ENCODE results near the gene MBNL2.

The MBNL2 gene

GRCh38 chr13:97296740-97297139 lies 74.6 kb downstream of the MBNL2 start:
- no peaks in the 10 kb centered on the region for H3K27me3 ChIP-seq (ENCODE audit: control insufficient read depth, insufficient read depth, low read length)
- no peaks in the 10 kb centered on the region for H3K9me3 ChIP-seq (replicated peaks; ENCODE audit: low read length)
- H3K4me3 ChIP-seq (ENCODE audit: low read length) = no peak overlapping the region
- H3K4me1 ChIP-seq (ENCODE audit: control insufficient read depth, insufficient read depth, low read length) = peaks cover 26% of the 10 kb centered on the region
- H3K36me3 ChIP-seq (ENCODE audit: insufficient read depth, low read length) = no peaks in the 10 kb centered on the region
- peak overlapping the region; percentile 64 for H3K4me2 ChIP-seq (ENCODE audit: low read length)
- no peak overlapping the region for H3K9ac ChIP-seq (ENCODE audit: low read depth, low read length)

- Histone ChIP-seq H3K36me3 (ENCODE audit: insufficient read depth, low read length) (no peaks in the 10 kb centered on the region), H3K4me1 (ENCODE audit: control insufficient read depth, insufficient read depth, low read length) (peaks cover 26% of the 10 kb centered on the region), H3K9me3 (replicated peaks; ENCODE audit: low read length) (no peaks in the 10 kb centered on the region), H3K27me3 (ENCODE audit: control insufficient read depth, insufficient read depth, low read length) (no peaks in the 10 kb centered on the region), H3K4me3 (ENCODE audit: low read length) (no peak overlapping the region), H3K4me2 (ENCODE audit: low read length) (no peak overlapping the region), H3K9ac (ENCODE audit: low read depth, low read length) (no peak overlapping the region)
Observed at GRCh38 chr13:97298816-97299215, 76.7 kb downstream of the MBNL2 start.

GRCh38 chr13:97300871-97301270 lies 78.7 kb downstream of the MBNL2 start:
- no peaks in the 10 kb centered on the region for H3K36me3 ChIP-seq (ENCODE audit: insufficient read depth, low read length)
- no peak overlapping the region for H3K4me3 ChIP-seq (ENCODE audit: low read length)
- H3K9ac ChIP-seq (ENCODE audit: low read depth, low read length) = no peak overlapping the region
- H3K9me3 ChIP-seq (replicated peaks; ENCODE audit: low read length) = no peaks in the 10 kb centered on the region
- no peaks in the 10 kb centered on the region for H3K27me3 ChIP-seq (ENCODE audit: control insufficient read depth, insufficient read depth, low read length)
- H3K4me1 ChIP-seq (ENCODE audit: control insufficient read depth, insufficient read depth, low read length) = peaks cover 15% of the 10 kb centered on the region
- H3K4me2 ChIP-seq (ENCODE audit: low read length) = no peak overlapping the region

- H3K9me3 ChIP-seq (replicated peaks; ENCODE audit: low read length) = no peaks in the 10 kb centered on the region
- no peaks in the 10 kb centered on the region for H3K27me3 ChIP-seq (ENCODE audit: control insufficient read depth, insufficient read depth, low read length)
- H3K36me3 ChIP-seq (ENCODE audit: insufficient read depth, low read length) = no peaks in the 10 kb centered on the region
- peaks cover 9% of the 10 kb centered on the region for H3K4me1 ChIP-seq (ENCODE audit: control insufficient read depth, insufficient read depth, low read length)
- H3K4me3 ChIP-seq (ENCODE audit: low read length) = no peak overlapping the region
- no peak overlapping the region for H3K9ac ChIP-seq (ENCODE audit: low read depth, low read length)
- H3K4me2 ChIP-seq (ENCODE audit: low read length) = no peak overlapping the region
Observed at GRCh38 chr13:97301382-97302095, 79.4 kb downstream of the MBNL2 start.

GRCh38 chr13:97302611-97303010 lies 80.5 kb downstream of the MBNL2 start:
- Histone ChIP-seq H3K36me3 (ENCODE audit: insufficient read depth, low read length) (no peaks in the 10 kb centered on the region), H3K9ac (ENCODE audit: low read depth, low read length) (no peak overlapping the region), H3K4me1 (ENCODE audit: control insufficient read depth, insufficient read depth, low read length) (peaks cover 11% of the 10 kb centered on the region), H3K4me2 (ENCODE audit: low read length) (no peak overlapping the region), H3K4me3 (ENCODE audit: low read length) (no peak overlapping the region), H3K9me3 (replicated peaks; ENCODE audit: low read length) (no peaks in the 10 kb centered on the region), H3K27me3 (ENCODE audit: control insufficient read depth, insufficient read depth, low read length) (no peaks in the 10 kb centered on the region)

GRCh38 chr13:97306106-97306505 lies 84.0 kb downstream of the MBNL2 start:
- no peaks in the 10 kb centered on the region for H3K9me3 ChIP-seq (replicated peaks; ENCODE audit: low read length)
- H3K36me3 ChIP-seq (ENCODE audit: insufficient read depth, low read length) = no peaks in the 10 kb centered on the region
- H3K4me3 ChIP-seq (ENCODE audit: low read length) = no peak overlapping the region
- peaks cover 24% of the 10 kb centered on the region for H3K4me1 ChIP-seq (ENCODE audit: control insufficient read depth, insufficient read depth, low read length)
- no peaks in the 10 kb centered on the region for H3K27me3 ChIP-seq (ENCODE audit: control insufficient read depth, insufficient read depth, low read length)
- H3K9ac ChIP-seq (ENCODE audit: low read depth, low read length) = no peak overlapping the region
- H3K4me2 ChIP-seq (ENCODE audit: low read length) = no peak overlapping the region

- Histone ChIP-seq H3K27me3 (ENCODE audit: control insufficient read depth, insufficient read depth, low read length) (no peaks in the 10 kb centered on the region), H3K4me2 (ENCODE audit: low read length) (no peak overlapping the region), H3K4me3 (ENCODE audit: low read length) (no peak overlapping the region), H3K9me3 (replicated peaks; ENCODE audit: low read length) (no peaks in the 10 kb centered on the region), H3K36me3 (ENCODE audit: insufficient read depth, low read length) (no peaks in the 10 kb centered on the region), H3K4me1 (ENCODE audit: control insufficient read depth, insufficient read depth, low read length) (peaks cover 24% of the 10 kb centered on the region), H3K9ac (ENCODE audit: low read depth, low read length) (no peak overlapping the region)
Observed at GRCh38 chr13:97306645-97307044, 84.5 kb downstream of the MBNL2 start.

- Histone ChIP-seq H3K9ac (ENCODE audit: low read depth, low read length) (no peak overlapping the region), H3K9me3 (replicated peaks; ENCODE audit: low read length) (no peaks in the 10 kb centered on the region), H3K36me3 (ENCODE audit: insufficient read depth, low read length) (no peaks in the 10 kb centered on the region), H3K4me2 (ENCODE audit: low read length) (peak overlapping the region; percentile 38), H3K4me3 (ENCODE audit: low read length) (no peak overlapping the region), H3K4me1 (ENCODE audit: control insufficient read depth, insufficient read depth, low read length) (peaks cover 24% of the 10 kb centered on the region), H3K27me3 (ENCODE audit: control insufficient read depth, insufficient read depth, low read length) (no peaks in the 10 kb centered on the region)
Observed at GRCh38 chr13:97307118-97307881, 85.2 kb downstream of the MBNL2 start.

- peak overlapping the region; percentile 38 for H3K4me2 ChIP-seq (ENCODE audit: low read length)
- peaks cover 24% of the 10 kb centered on the region for H3K4me1 ChIP-seq (ENCODE audit: control insufficient read depth, insufficient read depth, low read length)
- H3K4me3 ChIP-seq (ENCODE audit: low read length) = no peak overlapping the region
- H3K36me3 ChIP-seq (ENCODE audit: insufficient read depth, low read length) = no peaks in the 10 kb centered on the region
- no peaks in the 10 kb centered on the region for H3K27me3 ChIP-seq (ENCODE audit: control insufficient read depth, insufficient read depth, low read length)
- H3K9me3 ChIP-seq (replicated peaks; ENCODE audit: low read length) = no peaks in the 10 kb centered on the region
- H3K9ac ChIP-seq (ENCODE audit: low read depth, low read length) = peak overlapping the region; percentile 41
Observed at GRCh38 chr13:97307882-97308624, 85.9 kb downstream of the MBNL2 start.

- Histone ChIP-seq H3K4me3 (ENCODE audit: low read length) (no peak overlapping the region), H3K4me2 (ENCODE audit: low read length) (peak overlapping the region; percentile 38), H3K4me1 (ENCODE audit: control insufficient read depth, insufficient read depth, low read length) (peaks cover 24% of the 10 kb centered on the region), H3K9ac (ENCODE audit: low read depth, low read length) (peak overlapping the region; percentile 41), H3K27me3 (ENCODE audit: control insufficient read depth, insufficient read depth, low read length) (no peaks in the 10 kb centered on the region), H3K36me3 (ENCODE audit: insufficient read depth, low read length) (no peaks in the 10 kb centered on the region), H3K9me3 (replicated peaks; ENCODE audit: low read length) (no peaks in the 10 kb centered on the region)
Observed at GRCh38 chr13:97308735-97309429, 86.7 kb downstream of the MBNL2 start.

- H3K4me1 ChIP-seq (ENCODE audit: control insufficient read depth, insufficient read depth, low read length) = peaks cover 24% of the 10 kb centered on the region
- no peak overlapping the region for H3K4me3 ChIP-seq (ENCODE audit: low read length)
- no peak overlapping the region for H3K9ac ChIP-seq (ENCODE audit: low read depth, low read length)
- H3K4me2 ChIP-seq (ENCODE audit: low read length) = no peak overlapping the region
- no peaks in the 10 kb centered on the region for H3K27me3 ChIP-seq (ENCODE audit: control insufficient read depth, insufficient read depth, low read length)
- no peaks in the 10 kb centered on the region for H3K9me3 ChIP-seq (replicated peaks; ENCODE audit: low read length)
- H3K36me3 ChIP-seq (ENCODE audit: insufficient read depth, low read length) = no peaks in the 10 kb centered on the region
Observed at GRCh38 chr13:97310809-97311436, 88.8 kb downstream of the MBNL2 start.

Data from skeletal muscle satellite cell (primary cell).